ENCODE data around the gene USP20.

USP20 gene

DNA sequence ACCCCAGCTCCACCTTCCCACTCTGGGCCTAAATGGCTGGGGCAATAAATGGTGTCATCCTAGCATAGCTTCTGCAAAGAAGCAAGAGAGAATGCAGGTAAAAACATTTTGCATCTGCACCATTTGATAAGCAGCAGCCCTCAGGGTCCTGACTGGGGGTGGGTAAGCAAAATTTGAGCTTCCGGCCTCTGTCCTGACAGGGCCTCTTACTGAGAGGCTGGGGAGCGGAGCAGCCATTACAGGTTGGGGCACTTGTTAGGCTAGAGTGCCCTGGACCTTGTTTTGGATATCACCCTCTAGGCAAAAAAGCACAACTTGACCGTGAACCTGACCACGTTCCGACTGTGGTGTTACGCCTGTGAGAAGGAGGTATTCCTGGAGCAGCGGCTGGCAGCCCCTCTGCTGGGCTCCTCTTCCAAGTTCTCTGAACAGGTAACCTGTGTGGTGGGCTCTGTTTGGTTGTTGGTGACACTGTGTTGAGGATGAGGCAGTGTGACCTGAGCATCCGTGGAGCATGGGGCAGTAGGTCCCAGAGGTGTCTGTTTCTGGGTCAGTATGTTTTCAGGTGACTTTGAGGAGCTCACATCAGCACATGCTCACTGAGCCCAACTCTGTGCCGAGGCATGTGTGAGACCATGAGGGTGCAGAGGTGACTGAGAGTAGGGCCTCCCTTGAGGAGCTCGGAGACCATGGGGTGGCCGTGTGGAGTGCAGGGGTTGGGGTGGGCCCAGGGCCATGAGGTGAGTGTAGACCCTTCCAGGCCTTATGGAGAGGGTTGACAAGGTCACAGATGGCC lies 23.1 kb downstream of the USP20 start:
- DNase-seq = no peak

DNA sequence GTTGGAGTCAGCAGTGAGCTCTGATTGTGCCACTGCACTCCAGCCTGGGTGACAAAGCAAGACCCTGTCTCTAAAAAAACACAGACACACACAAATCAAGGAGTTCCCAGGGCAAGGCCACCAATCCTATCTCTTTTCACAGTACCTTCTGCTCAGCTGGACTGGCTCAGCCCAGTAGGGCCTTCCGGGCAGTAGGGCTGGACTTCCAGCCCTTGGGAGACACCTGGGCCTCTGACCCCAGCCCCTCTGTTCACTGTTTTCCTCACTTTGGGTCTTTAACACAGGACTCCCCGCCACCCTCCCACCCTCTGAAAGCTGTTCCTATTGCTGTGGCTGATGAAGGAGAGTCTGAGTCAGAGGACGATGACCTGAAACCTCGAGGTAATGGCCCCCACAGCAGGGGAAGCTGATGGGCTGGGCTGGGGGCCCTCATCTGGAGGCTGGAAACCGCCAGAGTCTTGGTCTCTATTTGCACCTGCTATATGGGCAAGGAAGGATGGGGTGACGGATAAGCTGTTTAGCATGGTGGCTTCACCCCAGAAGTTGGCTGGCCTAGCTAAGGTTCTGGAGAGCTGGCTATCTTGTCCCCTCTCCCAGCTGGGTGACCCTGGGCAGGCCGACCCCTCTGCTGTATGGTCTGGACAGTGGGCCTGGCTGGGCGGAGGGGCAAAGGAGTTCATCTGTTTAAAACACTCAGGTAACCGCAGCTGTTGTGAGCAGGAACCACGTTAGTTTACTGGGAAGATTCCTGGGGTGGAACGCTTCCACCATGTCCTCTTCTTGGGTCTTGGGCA lies 25.6 kb downstream of the USP20 start:
- no peak for DNase-seq

DNA sequence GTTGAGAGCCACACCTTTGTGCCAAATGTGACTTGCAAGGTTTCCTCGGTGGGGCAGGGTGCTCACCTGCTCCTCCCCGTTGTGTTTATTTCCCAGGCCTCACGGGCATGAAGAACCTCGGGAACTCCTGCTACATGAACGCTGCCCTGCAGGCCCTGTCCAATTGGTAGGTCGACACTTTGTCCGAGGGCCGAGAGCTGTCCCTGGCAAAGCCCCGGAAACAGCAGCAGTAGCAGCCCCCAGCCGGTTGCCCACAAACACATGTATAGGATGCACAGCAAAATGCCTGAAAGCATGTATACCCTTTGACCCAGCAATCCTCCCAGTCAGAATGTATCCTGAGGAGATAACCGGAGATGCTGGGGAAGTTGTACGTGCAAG lies 26.2 kb downstream of the USP20 start:
- no peak for DNase-seq

DNA sequence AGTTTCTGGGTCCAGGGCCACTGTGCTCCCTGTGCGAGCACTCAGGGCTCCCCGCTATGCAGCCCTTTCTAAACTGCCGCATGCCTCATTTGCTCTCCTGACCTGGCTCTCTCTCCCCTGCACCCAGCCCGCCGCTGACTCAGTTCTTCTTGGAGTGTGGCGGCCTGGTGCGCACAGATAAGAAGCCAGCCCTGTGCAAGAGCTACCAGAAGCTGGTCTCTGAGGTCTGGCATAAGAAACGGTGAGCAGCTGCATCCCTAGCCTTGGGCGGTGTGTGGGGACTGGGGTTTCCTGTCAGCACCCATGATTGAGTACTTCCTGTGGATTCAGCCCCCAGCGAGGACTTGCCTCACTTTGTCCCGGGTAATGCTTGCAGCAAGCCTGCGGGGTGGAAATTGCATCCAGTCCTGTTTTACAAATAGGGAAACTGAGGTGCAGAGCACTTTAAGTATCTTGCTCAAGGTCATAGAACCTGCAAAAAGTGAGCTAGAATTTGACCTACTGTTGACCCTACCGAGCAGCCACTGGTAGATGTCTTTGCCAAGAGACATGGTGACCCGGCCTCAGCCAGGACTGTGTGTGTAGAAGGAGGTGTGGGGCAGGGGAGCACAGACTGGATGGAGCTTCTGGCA lies 27.9 kb downstream of the USP20 start:
- peak; percentile 53 to 69 for DNase-seq

DNA sequence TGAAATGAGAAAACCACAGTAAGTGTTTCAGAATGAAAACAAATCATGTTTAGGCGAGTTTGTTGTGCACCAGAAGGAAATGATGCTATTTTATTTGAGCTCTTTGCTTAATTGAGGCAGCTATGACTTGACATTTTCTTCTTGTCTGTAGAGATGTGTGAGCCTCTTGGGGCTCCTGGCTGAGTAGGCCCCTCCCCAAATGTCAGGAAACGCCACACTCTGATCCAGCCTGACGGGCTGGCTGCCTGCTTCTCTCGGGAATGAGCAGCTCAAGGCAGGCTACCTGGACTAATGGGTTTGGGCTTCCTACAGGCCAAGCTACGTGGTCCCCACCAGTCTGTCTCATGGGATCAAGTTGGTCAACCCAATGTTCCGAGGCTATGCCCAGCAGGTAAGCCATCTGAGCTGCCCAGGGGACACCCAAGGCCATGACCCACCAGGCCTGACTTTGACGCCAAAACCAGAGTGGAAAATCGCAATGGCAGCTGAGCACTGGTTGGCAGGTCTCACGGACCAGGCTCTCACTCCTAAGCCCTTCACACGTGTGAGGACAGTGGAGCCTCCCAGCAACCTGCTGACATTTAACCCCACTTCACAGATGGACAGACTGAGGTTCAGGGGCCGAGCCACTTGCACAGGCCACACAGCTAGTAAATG lies 29.9 kb downstream of the USP20 start:
- DNase-seq = no peak

DNA sequence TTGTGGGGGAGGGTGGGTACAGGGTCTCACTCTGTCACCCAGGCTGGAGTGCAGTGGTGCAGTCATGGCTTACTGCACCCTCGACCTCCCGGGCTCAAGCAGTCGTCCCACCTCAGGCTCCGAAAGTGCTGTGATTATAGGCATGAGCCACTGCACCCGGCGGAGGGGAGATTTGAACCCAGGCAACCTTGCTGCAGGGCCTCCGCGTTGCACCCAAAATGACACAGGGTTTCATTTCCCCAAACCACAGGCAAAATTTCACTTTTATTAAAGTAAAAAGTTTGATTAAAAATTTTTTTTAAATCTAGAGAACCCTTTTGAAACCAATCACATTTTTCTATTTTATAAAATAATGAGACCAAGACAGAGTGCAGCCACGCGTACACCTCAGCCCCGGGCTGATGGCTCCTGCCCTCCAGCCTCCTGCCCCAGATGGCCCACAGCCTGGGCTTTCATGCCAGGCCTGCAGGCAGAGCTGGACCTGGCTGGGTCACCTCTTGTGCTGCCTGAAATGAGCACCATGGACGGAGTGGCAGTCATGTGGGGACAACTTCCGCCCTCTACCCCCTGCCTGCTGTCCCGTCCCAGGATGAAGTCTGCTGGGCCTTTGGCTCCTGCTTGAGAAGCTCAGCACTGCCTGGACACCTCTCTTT lies 30.5 kb downstream of the USP20 start:
- DNase-seq = no peak

DNA sequence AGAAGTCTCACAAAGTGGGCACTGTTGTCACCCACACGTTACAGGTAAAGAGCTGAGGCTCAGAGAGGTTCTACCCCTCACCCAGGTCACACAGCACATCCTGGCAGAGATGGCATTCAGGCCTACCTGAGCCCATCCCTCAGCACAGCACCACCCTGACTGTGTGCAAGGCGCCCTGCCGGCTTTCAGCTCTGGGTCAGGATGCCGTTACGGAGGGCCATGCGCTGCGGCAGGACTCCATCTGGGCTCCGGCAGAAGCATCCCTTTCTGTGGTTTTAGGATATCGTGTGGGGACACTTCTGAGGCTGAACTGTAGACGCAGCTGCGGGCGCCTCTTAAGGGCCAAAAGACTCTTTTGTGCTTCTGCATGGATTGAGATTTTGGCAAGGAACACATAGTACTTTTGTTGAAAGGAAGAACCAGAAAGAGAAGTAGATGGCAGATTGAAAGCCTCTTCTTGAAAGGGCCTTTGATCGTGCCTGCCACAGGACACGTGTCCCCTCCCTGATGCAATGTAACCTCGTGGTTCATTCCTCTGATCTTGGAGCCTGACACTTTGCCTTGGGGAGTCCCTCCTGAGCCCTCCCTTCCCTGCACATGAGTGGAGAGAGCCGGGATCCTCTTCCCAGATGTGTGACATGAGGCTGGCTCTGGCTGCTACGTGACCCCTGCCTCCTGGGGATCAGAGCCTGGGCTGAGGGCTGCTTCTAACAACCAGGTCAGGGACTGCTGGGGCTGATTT lies 31.3 kb downstream of the USP20 start:
- peak; percentile 46 to 60 for DNase-seq

DNA sequence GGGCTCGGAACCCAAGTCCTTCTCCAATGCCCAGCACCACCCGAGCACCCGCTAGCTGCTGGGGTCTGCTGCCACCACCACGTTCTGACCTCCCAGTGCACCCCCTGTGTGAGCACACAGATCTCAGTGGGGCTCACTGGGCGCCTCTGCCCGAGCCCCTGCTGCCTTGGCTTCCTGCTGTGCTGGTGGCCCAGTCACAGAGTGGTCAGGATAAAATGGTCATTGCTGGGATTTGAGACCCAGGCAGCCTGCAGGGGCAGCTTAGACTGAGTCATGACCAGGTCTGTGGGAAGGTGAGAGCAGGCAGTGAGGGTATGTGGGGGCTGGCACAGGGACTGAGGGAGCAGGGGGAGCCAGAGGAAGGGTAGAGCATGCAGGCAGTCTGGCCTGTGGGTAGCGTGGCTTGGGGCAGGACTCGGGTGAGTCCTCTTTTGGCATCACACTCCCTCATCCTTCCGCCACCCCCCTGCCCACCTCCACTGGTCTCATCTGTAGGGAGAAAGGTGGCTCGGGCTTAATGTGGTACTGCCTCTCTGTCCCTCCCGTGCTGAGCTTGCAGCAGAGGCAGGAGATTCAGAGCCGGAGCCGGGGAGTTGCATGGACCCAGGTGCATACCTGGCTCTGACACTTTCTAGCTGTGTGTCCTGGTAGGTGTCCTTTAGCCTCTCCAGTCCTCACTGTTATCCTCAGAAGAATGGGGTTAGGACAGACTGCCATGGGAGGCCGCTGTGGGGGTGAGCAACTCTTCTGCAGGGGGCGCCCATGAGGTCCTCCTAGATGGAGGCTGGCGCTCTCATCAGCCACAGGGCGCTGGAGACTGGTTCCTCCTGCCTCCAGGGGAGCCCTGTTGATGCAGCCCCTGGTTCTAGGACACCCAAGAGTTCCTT lies 32.1 kb downstream of the USP20 start:
- DNase-seq = no peak

DNA sequence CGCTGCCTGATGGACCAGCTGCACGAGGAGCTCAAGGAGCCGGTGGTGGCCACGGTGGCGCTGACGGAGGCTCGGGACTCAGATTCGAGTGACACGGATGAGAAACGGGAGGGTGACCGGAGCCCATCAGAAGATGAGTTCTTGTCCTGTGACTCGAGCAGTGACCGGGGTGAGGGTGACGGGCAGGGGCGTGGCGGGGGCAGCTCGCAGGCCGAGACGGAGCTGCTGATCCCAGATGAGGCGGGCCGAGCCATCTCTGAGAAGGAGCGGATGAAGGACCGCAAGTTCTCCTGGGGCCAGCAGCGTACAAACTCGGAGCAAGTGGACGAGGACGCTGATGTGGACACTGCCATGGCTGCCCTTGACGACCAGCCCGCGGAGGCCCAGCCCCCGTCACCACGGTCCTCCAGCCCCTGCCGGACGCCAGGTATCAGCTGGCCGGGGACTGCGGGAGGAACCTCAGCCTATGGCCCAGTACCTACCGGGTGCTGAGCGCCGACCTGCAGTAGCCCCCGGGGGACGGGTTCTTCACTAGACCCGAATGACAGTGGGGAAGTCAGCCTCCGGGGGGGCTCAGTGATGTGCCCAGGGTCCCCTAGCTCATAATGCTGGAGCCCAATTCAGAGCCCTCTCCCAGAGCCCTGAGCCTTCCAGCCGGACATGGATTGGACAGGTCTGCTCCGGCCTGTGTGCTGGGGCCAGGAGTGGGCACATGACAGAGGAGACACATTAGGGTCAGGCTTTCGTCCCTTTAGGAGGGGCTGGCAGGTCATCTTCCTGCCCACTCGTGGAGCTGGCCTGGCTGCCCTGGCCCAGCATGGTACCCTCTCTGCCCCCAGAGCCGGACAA lies 33.0 kb downstream of the USP20 start:
- no peak for DNase-seq

DNA sequence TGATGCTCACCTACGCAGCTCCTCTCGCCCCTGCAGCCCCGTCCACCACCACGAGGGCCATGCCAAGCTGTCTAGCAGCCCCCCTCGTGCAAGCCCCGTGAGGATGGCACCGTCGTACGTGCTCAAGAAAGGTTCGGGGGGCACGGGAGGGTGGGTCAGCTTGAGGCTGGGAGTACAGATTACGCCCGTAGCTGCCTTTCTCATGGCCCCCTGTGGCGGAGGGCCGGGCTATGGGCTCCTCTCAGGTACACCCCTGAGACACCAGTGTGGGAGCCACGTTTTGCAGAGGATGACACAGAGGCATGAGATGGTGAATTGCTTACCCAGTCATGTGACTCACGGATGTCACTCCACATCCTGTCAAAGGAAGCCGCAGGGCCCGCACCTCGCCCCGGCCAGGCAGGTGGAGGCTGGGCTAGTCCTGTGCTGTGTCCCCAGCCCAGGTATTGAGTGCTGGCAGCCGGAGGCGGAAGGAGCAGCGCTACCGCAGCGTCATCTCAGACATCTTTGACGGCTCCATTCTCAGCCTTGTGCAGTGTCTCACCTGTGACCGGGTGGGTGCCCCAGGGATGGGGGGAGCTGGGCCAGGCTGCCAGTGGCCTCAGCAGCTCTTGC lies 33.7 kb downstream of the USP20 start:
- DNase-seq = peak; percentile 91 to 93

DNA sequence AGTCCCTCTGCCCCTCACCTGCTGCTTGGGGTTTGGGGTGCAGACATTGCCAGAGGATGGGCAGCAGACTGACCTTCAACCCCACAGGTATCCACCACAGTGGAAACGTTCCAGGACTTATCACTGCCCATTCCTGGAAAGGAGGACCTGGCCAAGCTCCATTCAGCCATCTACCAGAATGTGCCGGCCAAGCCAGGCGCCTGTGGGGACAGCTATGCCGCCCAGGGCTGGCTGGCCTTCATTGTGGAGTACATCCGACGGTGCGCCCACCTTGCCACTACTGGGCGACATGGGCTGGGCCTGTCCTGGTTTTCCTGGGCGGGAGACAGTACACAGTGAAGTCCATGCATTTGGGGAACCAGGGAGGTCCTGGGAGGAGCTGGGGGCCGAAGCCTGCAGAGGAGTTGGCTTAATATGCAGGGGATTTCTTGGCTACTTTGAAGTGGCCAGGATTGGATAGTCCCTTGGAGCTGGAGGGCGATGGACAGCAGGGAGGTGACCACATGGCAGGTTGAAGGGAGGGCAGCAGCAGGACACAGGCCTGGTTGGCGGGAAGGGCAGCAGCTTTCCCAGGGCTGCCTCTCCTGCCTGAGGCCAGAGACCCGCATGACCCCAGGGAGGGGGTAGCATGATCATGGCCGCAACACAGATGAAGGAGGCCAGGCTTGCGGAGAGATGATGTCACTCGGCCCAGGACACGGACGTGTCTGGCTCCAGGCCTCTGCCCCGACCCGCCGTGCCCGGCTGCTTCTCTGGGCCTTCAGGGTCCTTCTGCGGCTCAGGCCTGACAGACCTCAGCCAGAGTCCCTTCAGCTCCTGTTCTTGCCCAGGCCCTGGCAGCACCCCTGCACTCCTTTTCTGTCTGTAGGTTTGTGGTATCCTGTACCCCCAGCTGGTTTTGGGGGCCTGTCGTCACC lies 34.6 kb downstream of the USP20 start:
- DNase-seq = no peak

DNA sequence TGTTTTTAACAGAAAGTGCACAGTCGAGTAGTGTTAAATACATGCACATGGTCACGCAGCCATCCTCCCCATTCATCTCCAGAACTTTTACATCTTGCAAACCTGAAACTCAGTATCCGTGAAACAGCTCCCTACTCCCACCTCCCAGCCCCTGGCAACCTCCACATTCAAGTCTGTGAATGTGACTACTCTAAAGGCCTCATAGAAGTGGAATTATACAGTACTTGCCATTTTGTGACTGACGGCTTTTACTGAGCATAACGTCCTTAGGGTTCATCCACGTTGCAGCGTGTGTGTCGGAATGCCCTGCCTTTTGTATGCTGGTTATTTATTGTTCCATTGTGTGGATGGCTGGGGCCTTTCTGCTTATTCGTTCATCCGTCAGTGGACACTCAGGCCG lies 35.8 kb downstream of the USP20 start:
- DNase-seq = no peak

DNA sequence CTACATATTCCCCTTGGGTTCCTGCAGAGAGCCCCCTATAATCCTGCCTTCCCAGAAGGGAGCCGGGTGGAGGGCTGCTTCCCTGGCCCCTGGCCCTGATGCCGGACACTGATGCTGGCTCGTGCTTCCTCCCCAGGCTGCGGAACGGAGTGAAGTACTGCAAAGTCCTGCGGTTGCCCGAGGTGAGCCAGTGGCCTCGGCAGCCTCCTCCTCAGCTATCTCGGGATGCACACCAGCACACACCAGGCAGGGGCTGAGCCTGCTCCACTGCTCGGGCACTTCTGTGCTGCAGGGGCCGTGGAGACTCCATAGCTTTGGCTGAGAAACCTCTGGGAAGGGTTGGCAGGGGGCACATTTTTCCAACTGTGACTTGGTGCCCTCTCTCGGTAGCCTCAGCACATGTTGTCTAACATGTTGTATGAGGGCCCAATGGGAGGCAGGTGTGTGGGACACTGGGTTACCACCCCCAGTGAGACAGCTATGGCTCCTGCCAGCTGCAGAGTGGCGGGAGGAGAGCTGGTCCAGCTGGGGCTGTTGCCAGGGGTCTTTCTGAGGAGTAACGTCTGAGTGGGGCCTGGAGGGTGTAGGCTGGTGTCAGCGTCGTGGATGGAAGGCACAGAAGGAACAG lies 38.4 kb downstream of the USP20 start:
- DNase-seq = no peak

DNA sequence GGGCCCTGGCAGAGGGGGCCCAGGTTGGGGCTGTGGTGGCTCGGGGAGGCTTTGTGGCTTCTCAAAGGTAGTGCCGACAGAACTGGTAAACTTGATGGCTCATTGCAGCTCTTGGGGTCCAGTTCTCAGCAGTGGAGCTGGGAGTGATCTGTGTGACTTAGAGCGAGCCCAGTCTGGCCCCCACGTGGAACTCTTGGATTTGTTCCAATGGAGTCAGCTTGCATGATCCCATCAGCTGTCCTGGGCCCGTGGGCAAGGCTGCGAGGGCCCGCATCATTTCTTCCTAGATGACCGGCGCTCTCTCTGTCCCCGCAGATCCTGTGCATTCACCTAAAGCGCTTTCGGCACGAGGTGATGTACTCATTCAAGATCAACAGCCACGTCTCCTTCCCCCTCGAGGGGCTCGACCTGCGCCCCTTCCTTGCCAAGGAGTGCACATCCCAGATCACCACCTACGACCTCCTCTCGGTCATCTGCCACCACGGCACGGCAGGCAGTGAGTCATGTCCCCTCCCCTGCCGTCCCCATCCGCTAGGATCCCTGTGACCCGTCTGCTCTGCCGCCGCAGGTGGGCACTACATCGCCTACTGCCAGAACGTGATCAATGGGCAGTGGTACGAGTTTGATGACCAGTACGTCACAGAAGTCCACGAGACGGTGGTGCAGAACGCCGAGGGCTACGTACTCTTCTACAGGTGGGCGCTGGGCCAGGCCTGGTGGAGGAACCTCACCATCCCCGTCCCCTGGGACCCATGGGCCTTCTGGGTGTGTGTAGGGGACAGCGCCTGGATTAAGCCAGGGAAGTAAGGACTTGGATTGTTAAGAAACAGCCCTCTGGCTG lies 39.2 kb downstream of the USP20 start:
- DNase-seq = no peak

DNA sequence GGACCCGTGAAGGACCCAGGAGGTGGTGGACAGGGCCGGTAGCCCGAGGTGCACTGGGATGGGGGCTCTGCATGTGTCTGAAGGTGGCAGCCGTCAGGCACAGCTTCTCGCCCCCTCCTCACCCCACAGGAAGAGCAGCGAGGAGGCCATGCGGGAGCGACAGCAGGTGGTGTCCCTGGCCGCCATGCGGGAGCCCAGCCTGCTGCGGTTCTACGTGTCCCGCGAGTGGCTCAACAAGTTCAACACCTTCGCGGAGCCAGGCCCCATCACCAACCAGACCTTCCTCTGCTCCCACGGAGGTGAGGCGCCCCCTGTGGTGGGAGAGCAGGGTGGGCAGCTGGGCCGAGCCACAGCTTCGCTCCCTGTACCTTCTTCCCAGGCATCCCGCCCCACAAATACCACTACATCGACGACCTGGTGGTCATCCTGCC lies 39.9 kb downstream of the USP20 start:
- DNase-seq = no peak

DNA sequence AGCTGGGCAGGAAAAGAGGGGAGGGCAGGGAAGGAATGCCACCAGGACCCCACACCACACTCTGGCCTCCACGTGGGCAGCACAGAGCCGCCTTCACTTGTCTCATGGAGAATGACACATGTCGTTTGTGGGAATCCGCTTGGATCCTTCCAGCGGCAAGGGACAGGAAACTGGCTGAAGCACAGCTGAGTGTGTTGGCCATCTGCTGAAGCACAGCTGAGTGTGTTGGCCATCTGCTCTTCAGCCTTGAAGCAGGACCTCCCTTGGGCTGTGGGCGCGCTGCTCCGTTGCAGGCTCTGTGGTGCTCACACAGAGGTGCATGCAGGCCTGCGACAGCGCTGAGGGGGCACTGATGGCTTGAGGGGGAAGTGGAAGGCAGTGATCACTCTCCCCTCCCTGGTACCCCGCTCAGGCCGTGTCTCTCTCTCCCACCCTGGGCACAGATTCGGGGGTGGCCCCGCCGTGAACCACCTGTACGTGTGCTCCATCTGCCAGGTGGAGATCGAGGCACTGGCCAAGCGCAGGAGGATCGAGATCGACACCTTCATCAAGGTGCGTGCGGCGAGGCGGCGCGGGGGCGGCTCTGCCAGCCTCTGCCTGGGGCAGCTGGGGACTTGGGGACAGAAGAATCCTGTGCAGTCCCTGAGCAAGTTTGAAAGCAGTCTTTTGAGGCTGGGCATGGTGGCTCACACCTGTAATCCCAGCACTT lies 40.6 kb downstream of the USP20 start:
- no peak for DNase-seq
